Activated T-helper 1 cell treated with anti-CD3 and anti-CD28 coated beads, Interleukin-12 subunit alpha, Interleukin-12 subunit beta, Interleukin-2, Interleukin-4 antibody, amounts not matched to agents 30 ng/mL and 10 ng/mL and 1 ng/mL, durations not matched to agents 14 hours and 24 hours and 36 hours (primary cell): ENCODE results near the gene FAM163B. TPM values are rescaled to one million over a fixed set of nuclear protein-coding genes. Genes with fewer than 3 reads are reported as not detected.
"Not testable (repeated sequence)": the region's sequence is repeated elsewhere in the genome, so short reads cannot be mapped to it uniquely, and the experiment has no call there.

Source experiments
- DNase-seq: peaks from one replicate; pipeline ENCODE4 v3.0.0; 2021; ENCODE audit warnings: low spot score
- H3K27ac Mint-ChIP-seq: one replicate; pipeline ENCODE4 v1.8.0; 2021; ENCODE audit warnings: mild to moderate bottlenecking, mixed read lengths
- H3K27me3 Mint-ChIP-seq: one replicate; pipeline ENCODE4 v1.8.0; 2022; ENCODE audit warnings: mild to moderate bottlenecking, moderate library complexity, mixed read lengths; ENCODE audit not compliant: insufficient read depth
- H3K36me3 Mint-ChIP-seq: one replicate; pipeline ENCODE4 v1.8.0; 2021; ENCODE audit warnings: low read depth, mixed read lengths
- H3K4me1 Mint-ChIP-seq: one replicate; pipeline ENCODE4 v1.8.0; 2021; ENCODE audit warnings: low read depth, mixed read lengths
- H3K4me3 Mint-ChIP-seq: one replicate; pipeline ENCODE4 v1.8.0; 2021; ENCODE audit warnings: mild to moderate bottlenecking, moderate library complexity, mixed read lengths
- H3K9me3 Mint-ChIP-seq: one replicate; pipeline ENCODE4 v1.8.0; 2021; ENCODE audit warnings: mixed read lengths
- intact Hi-C: fragments of 100-400 bp; cut with micrococcal nuclease; formaldehyde crosslinking; loops from one replicate; pipeline ENCODE4 v1.15.1; 2024
- total RNA-seq: library from RNA; stranded (reverse); gene quantifications from 2 replicates; pipeline ENCODE4 v1.2.3, GENCODE V29; 2022

Gene FAM163B
- total RNA-seq, 1 donor from 2014 or later, result not detected

GRCh38 chr9:133569891-133570690 lies 39.1 kb downstream of the FAM163B start:
- Mint-ChIP-seq H3K27me3 (no peaks in the 10 kb centered on the region), H3K4me3 (no peak overlapping the region), H3K9me3 (no peaks in the 10 kb centered on the region), H3K27ac (no peak overlapping the region), H3K4me1 (no peaks in the 10 kb centered on the region), H3K36me3 (no peaks in the 10 kb centered on the region)
- no peak for DNase-seq
- intact Hi-C loops, result no loop called here

GRCh38 chr9:133569121-133569785 lies 39.9 kb downstream of the FAM163B start:
- Mint-ChIP-seq H3K4me3 (no peak overlapping the region), H3K4me1 (no peaks in the 10 kb centered on the region), H3K36me3 (no peaks in the 10 kb centered on the region), H3K9me3 (no peaks in the 10 kb centered on the region), H3K27ac (no peak overlapping the region), H3K27me3 (no peaks in the 10 kb centered on the region)
- intact Hi-C loops, result no loop called here
- DNase-seq, result no peak

GRCh38 chr9:133568186-133568585 lies 41.0 kb downstream of the FAM163B start:
- Mint-ChIP-seq H3K27ac (no peak overlapping the region), H3K27me3 (no peaks in the 10 kb centered on the region)
- intact Hi-C loops, result no loop called here

GRCh38 chr9:133566817-133567216 lies 42.4 kb downstream of the FAM163B start:
- H3K27me3 Mint-ChIP-seq, result no peaks in the 10 kb centered on the region
- H3K36me3 Mint-ChIP-seq, result no peaks in the 10 kb centered on the region
- intact Hi-C loops, result no loop called here
- H3K27ac Mint-ChIP-seq, result no peak overlapping the region
- no peaks in the 10 kb centered on the region for H3K4me1 Mint-ChIP-seq
- H3K4me3 Mint-ChIP-seq, result no peak overlapping the region
- H3K9me3 Mint-ChIP-seq, result no peaks in the 10 kb centered on the region
- no peak for DNase-seq

More at GRCh38 chr9:133568186-133568585, 41.0 kb downstream of the FAM163B start:
- Mint-ChIP-seq H3K4me3 (no peak overlapping the region), H3K9me3 (no peaks in the 10 kb centered on the region), H3K4me1 (no peaks in the 10 kb centered on the region), H3K36me3 (no peaks in the 10 kb centered on the region)
- DNase-seq, result no peak

- H3K36me3 Mint-ChIP-seq, result no peaks in the 10 kb centered on the region
- intact Hi-C loops, result no loop called here
- H3K27ac Mint-ChIP-seq, result no peak overlapping the region
- H3K4me1 Mint-ChIP-seq, result no peaks in the 10 kb centered on the region
- DNase-seq, result no peak
- no peaks in the 10 kb centered on the region for H3K9me3 Mint-ChIP-seq
- no peak overlapping the region for H3K4me3 Mint-ChIP-seq
- H3K27me3 Mint-ChIP-seq, result no peaks in the 10 kb centered on the region
Observed at GRCh38 chr9:133566382-133566781, 42.8 kb downstream of the FAM163B start.

GRCh38 chr9:133564451-133565116 lies 44.6 kb downstream of the FAM163B start:
- Mint-ChIP-seq H3K36me3 (no peaks in the 10 kb centered on the region), H3K27ac (no peak overlapping the region), H3K27me3 (no peaks in the 10 kb centered on the region), H3K4me1 (no peaks in the 10 kb centered on the region), H3K9me3 (no peaks in the 10 kb centered on the region), H3K4me3 (no peak overlapping the region)
- intact Hi-C loops, result no loop called here
- no peak for DNase-seq

- H3K9me3 Mint-ChIP-seq, H3K36me3 Mint-ChIP-seq, H3K4me3 Mint-ChIP-seq, H3K4me1 Mint-ChIP-seq, intact Hi-C loops, H3K27ac Mint-ChIP-seq, H3K27me3 Mint-ChIP-seq, DNase-seq: not testable (repeated sequence)
Observed at GRCh38 chr9:133563814-133564213, 45.4 kb downstream of the FAM163B start.

- H3K27me3 Mint-ChIP-seq, result no peaks in the 10 kb centered on the region
- DNase-seq, result no peak
- no peak overlapping the region for H3K4me3 Mint-ChIP-seq
- H3K9me3 Mint-ChIP-seq, result no peaks in the 10 kb centered on the region
- H3K27ac Mint-ChIP-seq, result no peak overlapping the region
- peaks cover 4% of the 10 kb centered on the region for H3K4me1 Mint-ChIP-seq
- no peaks in the 10 kb centered on the region for H3K36me3 Mint-ChIP-seq
- intact Hi-C loops, result no loop called here
Observed at GRCh38 chr9:133563291-133563796, 45.8 kb downstream of the FAM163B start.

- H3K4me3 Mint-ChIP-seq, result no peak overlapping the region
- peaks cover 4% of the 10 kb centered on the region for H3K4me1 Mint-ChIP-seq
- no peak overlapping the region for H3K27ac Mint-ChIP-seq
- intact Hi-C loops, result no loop called here
- no peak for DNase-seq
- H3K9me3 Mint-ChIP-seq, result no peaks in the 10 kb centered on the region
- no peaks in the 10 kb centered on the region for H3K27me3 Mint-ChIP-seq
- H3K36me3 Mint-ChIP-seq, result no peaks in the 10 kb centered on the region
Observed at GRCh38 chr9:133562611-133563290, 46.4 kb downstream of the FAM163B start.

- Mint-ChIP-seq H3K4me3 (no peak overlapping the region), H3K9me3 (no peaks in the 10 kb centered on the region), H3K4me1 (peaks cover 4% of the 10 kb centered on the region), H3K27me3 (no peaks in the 10 kb centered on the region), H3K36me3 (no peaks in the 10 kb centered on the region), H3K27ac (no peak overlapping the region)
- DNase-seq, result no peak
- intact Hi-C loops, result no loop called here
Observed at GRCh38 chr9:133561976-133562554, 47.1 kb downstream of the FAM163B start.

- no peak for DNase-seq
- H3K27me3 Mint-ChIP-seq, result no peaks in the 10 kb centered on the region
- H3K36me3 Mint-ChIP-seq, result no peaks in the 10 kb centered on the region
- H3K4me3 Mint-ChIP-seq, result no peak overlapping the region
- peaks cover 4% of the 10 kb centered on the region for H3K4me1 Mint-ChIP-seq
- H3K27ac Mint-ChIP-seq, result no peak overlapping the region
- intact Hi-C loops, result no loop called here
- H3K9me3 Mint-ChIP-seq, result no peaks in the 10 kb centered on the region
Observed at GRCh38 chr9:133560944-133561343, 48.2 kb downstream of the FAM163B start.

- intact Hi-C loops, result no loop called here
- H3K9me3 Mint-ChIP-seq, result no peaks in the 10 kb centered on the region
- H3K27ac Mint-ChIP-seq, result no peak overlapping the region
- no peak overlapping the region for H3K4me3 Mint-ChIP-seq
- H3K4me1 Mint-ChIP-seq, result peaks cover 4% of the 10 kb centered on the region
- no peaks in the 10 kb centered on the region for H3K27me3 Mint-ChIP-seq
- DNase-seq, result no peak
- no peaks in the 10 kb centered on the region for H3K36me3 Mint-ChIP-seq
Observed at GRCh38 chr9:133560311-133560710, 48.9 kb downstream of the FAM163B start.
